ENCODE measurements around the gene FAM131A. TPM values are rescaled to one million over a fixed set of nuclear protein-coding genes. Genes with fewer than 3 reads are reported as not detected.
A peak's percentile ranks its signal among the peaks of the same experiment; 100 is the strongest.

The FAM131A gene
- total RNA-seq, 1 donor from 2014 or later: 14.0 TPM

GRCh38 chr3:184353546-184353941, 16.1 kb downstream of the FAM131A start:
- Histone ChIP-seq H3K4me3 (ENCODE audit: low read depth, low read length) (no peak overlapping the region), H3K27me3 (ENCODE audit: control insufficient read depth, insufficient read depth, low read length) (no peaks in the 10 kb centered on the region), H3K36me3 (ENCODE audit: control insufficient read depth, insufficient read depth, low read length) (peaks cover 1% of the 10 kb centered on the region)
- DNase-seq (ENCODE audit: low read depth): no peak
- no peak for TF ChIP-seq CTCF (IDR thresholded peaks at IDR 0.05; ENCODE audit: insufficient read depth, low read length, poor library complexity, severe bottlenecking)

GRCh38 chr3:184354121-184354728, 16.8 kb downstream of the FAM131A start:
- TF ChIP-seq CTCF (IDR thresholded peaks at IDR 0.05; ENCODE audit: insufficient read depth, low read length, poor library complexity, severe bottlenecking): peak; percentile 91
- H3K27me3 ChIP-seq (ENCODE audit: control insufficient read depth, insufficient read depth, low read length): no peaks in the 10 kb centered on the region
- no peak overlapping the region for H3K4me3 ChIP-seq (ENCODE audit: low read depth, low read length)
- peaks cover 1% of the 10 kb centered on the region for H3K36me3 ChIP-seq (ENCODE audit: control insufficient read depth, insufficient read depth, low read length)
- no peak for DNase-seq (ENCODE audit: low read depth)

- DNase-seq (ENCODE audit: low read depth): no peak
- no peaks in the 10 kb centered on the region for H3K27me3 ChIP-seq (ENCODE audit: control insufficient read depth, insufficient read depth, low read length)
- peaks cover 1% of the 10 kb centered on the region for H3K36me3 ChIP-seq (ENCODE audit: control insufficient read depth, insufficient read depth, low read length)
- H3K4me3 ChIP-seq (ENCODE audit: low read depth, low read length): no peak overlapping the region
- TF ChIP-seq CTCF (IDR thresholded peaks at IDR 0.05; ENCODE audit: insufficient read depth, low read length, poor library complexity, severe bottlenecking): no peak
Measured at GRCh38 chr3:184354754-184355153, 17.4 kb downstream of the FAM131A start.

GRCh38 chr3:184355261-184356040, 18.1 kb downstream of the FAM131A start:
- H3K36me3 ChIP-seq (ENCODE audit: control insufficient read depth, insufficient read depth, low read length): peaks cover 1% of the 10 kb centered on the region
- H3K4me3 ChIP-seq (ENCODE audit: low read depth, low read length): no peak overlapping the region
- no peaks in the 10 kb centered on the region for H3K27me3 ChIP-seq (ENCODE audit: control insufficient read depth, insufficient read depth, low read length)
- DNase-seq (ENCODE audit: low read depth): no peak
- TF ChIP-seq CTCF (IDR thresholded peaks at IDR 0.05; ENCODE audit: insufficient read depth, low read length, poor library complexity, severe bottlenecking): no peak

GRCh38 chr3:184357248-184358123, 20.1 kb downstream of the FAM131A start:
- no peaks in the 10 kb centered on the region for H3K27me3 ChIP-seq (ENCODE audit: control insufficient read depth, insufficient read depth, low read length)
- TF ChIP-seq CTCF (IDR thresholded peaks at IDR 0.05; ENCODE audit: insufficient read depth, low read length, poor library complexity, severe bottlenecking): no peak
- no peak overlapping the region for H3K4me3 ChIP-seq (ENCODE audit: low read depth, low read length)
- no peak for DNase-seq (ENCODE audit: low read depth)
- H3K36me3 ChIP-seq (ENCODE audit: control insufficient read depth, insufficient read depth, low read length): no peaks in the 10 kb centered on the region

Measured in kidney epithelial cell (primary cell).